ENCODE results near the gene OR1D2.
"Not testable (repeated sequence)": the region's sequence is repeated elsewhere in the genome, so short reads cannot be mapped to it uniquely, and the experiment has no call there.

DNA sequence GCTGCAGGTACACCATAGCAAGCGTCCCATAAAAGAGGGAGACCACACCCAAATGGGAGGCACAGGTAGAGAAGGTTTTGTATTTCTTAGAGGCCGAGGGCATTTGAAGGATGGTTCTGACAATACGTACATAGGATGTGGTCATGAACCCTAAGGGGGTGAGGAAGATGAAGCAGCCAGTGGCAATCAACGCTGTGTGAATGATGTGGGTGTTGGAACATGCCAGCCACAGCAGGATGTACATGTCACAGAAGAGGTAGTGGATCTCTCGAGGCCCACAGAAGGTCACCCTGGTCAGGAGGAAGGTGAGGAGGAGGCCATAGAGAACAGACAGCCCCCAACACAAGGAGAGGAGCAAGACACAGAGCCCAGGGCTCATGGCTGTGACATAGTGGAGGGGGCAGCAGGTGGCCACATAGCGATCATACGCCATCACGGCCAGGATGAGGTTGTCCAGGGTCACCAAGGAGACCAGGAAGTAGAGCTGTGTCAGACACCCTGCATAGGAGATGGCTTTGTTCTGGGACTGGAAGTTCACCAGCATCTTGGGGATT is 41.3 kb downstream of the OR1D2 start:
- TF ChIP-seq, protein P1, sequence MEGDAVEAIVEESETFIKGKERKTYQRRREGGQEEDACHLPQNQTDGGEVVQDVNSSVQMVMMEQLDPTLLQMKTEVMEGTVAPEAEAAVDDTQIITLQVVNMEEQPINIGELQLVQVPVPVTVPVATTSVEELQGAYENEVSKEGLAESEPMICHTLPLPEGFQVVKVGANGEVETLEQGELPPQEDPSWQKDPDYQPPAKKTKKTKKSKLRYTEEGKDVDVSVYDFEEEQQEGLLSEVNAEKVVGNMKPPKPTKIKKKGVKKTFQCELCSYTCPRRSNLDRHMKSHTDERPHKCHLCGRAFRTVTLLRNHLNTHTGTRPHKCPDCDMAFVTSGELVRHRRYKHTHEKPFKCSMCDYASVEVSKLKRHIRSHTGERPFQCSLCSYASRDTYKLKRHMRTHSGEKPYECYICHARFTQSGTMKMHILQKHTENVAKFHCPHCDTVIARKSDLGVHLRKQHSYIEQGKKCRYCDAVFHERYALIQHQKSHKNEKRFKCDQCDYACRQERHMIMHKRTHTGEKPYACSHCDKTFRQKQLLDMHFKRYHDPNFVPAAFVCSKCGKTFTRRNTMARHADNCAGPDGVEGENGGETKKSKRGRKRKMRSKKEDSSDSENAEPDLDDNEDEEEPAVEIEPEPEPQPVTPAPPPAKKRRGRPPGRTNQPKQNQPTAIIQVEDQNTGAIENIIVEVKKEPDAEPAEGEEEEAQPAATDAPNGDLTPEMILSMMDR (IDR thresholded peaks at IDR 0.05), result not testable (repeated sequence)
- TF ChIP-seq POLR2AphosphoS5 (IDR thresholded peaks at IDR 0.05; ENCODE audit: low read depth, low read length); SIN3A (IDR thresholded peaks at IDR 0.05; ENCODE audit: borderline replicate concordance, insufficient read depth, low read depth, low read length); TCF7L2 (IDR thresholded peaks at IDR 0.05; ENCODE audit: low read depth, low read length): not testable (repeated sequence)
- TF ChIP-seq, protein P2, sequence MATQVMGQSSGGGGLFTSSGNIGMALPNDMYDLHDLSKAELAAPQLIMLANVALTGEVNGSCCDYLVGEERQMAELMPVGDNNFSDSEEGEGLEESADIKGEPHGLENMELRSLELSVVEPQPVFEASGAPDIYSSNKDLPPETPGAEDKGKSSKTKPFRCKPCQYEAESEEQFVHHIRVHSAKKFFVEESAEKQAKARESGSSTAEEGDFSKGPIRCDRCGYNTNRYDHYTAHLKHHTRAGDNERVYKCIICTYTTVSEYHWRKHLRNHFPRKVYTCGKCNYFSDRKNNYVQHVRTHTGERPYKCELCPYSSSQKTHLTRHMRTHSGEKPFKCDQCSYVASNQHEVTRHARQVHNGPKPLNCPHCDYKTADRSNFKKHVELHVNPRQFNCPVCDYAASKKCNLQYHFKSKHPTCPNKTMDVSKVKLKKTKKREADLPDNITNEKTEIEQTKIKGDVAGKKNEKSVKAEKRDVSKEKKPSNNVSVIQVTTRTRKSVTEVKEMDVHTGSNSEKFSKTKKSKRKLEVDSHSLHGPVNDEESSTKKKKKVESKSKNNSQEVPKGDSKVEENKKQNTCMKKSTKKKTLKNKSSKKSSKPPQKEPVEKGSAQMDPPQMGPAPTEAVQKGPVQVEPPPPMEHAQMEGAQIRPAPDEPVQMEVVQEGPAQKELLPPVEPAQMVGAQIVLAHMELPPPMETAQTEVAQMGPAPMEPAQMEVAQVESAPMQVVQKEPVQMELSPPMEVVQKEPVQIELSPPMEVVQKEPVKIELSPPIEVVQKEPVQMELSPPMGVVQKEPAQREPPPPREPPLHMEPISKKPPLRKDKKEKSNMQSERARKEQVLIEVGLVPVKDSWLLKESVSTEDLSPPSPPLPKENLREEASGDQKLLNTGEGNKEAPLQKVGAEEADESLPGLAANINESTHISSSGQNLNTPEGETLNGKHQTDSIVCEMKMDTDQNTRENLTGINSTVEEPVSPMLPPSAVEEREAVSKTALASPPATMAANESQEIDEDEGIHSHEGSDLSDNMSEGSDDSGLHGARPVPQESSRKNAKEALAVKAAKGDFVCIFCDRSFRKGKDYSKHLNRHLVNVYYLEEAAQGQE (IDR thresholded peaks at IDR 0.05; ENCODE audit: insufficient read depth in 1 of 2, low read depth in 2 of 2, low read length in 1 of 2), result not testable (repeated sequence)

Measured in Panc1 (cell line).